ENCODE measurements around the gene CDH13. TPM values are rescaled to one million over a fixed set of nuclear protein-coding genes. Genes with fewer than 3 reads are reported as not detected.

The CDH13 gene
- total and polyA plus RNA-seq, 2 donors (not counting 3 experiments of a cell fraction or from before 2014, with no cell fraction given): 96.6 to 124 TPM

- Histone ChIP-seq H3K4me1 (ENCODE audit: control insufficient read depth, extremely low read depth, insufficient read depth, low read length) (peaks cover 46% of the 10 kb centered on the region), H3K4me2 (ENCODE audit: insufficient read depth, low read length) (peak overlapping the region; percentile 80), H3K9ac (replicated peaks; ENCODE audit: extremely low read depth, insufficient read depth, low read length) (peak overlapping the region; percentile 85), H3K9me3 (replicated peaks; ENCODE audit: control insufficient read depth, insufficient read depth, low read length) (no peaks in the 10 kb centered on the region), H3K9me1 (replicated peaks; ENCODE audit: control insufficient read depth, extremely low read depth, insufficient read depth, low read length) (no peaks in the 10 kb centered on the region), H2AFZ (ENCODE audit: low read depth, low read length) (peak overlapping the region; percentile 45), H3K79me2 (ENCODE audit: control insufficient read depth, insufficient read depth, low read length) (no peaks in the 10 kb centered on the region), H4K20me1 (replicated peaks; ENCODE audit: control insufficient read depth, extremely low read depth, insufficient read depth, low read length) (no peaks in the 10 kb centered on the region), H3K36me3 (ENCODE audit: control insufficient read depth in 2 of 2, extremely low read depth in 1 of 2, insufficient read depth in 2 of 2, low read length in 2 of 2) (no peaks in the 10 kb centered on the region), H3K4me3 (replicated peaks in 1 of 3; ENCODE audit: insufficient read depth in 1 of 3, low read depth in 1 of 3, low read length in 3 of 3) (no peak overlapping the region), H3K27ac (ENCODE audit: insufficient read depth, low read depth, low read length) (peak overlapping the region; percentile 76), H3K27me3 (ENCODE audit: control insufficient read depth in 2 of 2, insufficient read depth in 2 of 2, low read length in 2 of 2) (no peaks in the 10 kb centered on the region)
- CTCF ChIA-PET: interaction anchor here (0.8 to 3.5 kb wide), 16 partner anchors 14 to 414 kb away, joined by 3 to 19 read pairs (median 5); no protein-coding TSS in a partner anchor
- TF ChIP-seq FOS (IDR thresholded peaks at IDR 0.05; ENCODE audit: borderline replicate concordance, insufficient read depth, low read length): peak; percentile 93
- peak; percentile 21 for TF ChIP-seq GATA2 (IDR thresholded peaks at IDR 0.05; ENCODE audit: insufficient read depth, insufficient read length, low read depth, low read length)
- no peak for TF ChIP-seq MYC (IDR thresholded peaks at IDR 0.05; ENCODE audit: low read depth, low read length)
- no peak for TF ChIP-seq MAX (IDR thresholded peaks at IDR 0.05; ENCODE audit: insufficient read depth, insufficient read length)
- TF ChIP-seq CTCF (IDR thresholded peaks at IDR 0.05; ENCODE audit: extremely low read depth in 1 of 2, insufficient read depth in 1 of 2, low read depth in 1 of 2, low read length in 2 of 2): no peak
- TF ChIP-seq POLR2AphosphoS5 (IDR thresholded peaks at IDR 0.05; ENCODE audit: insufficient read depth, low read depth, low read length): no peak
- TF ChIP-seq EZH2 (IDR thresholded peaks at IDR 0.05; ENCODE audit: borderline replicate concordance, low read depth, low read length, severe bottlenecking): no peak
- TF ChIP-seq JUN (IDR thresholded peaks at IDR 0.05; ENCODE audit: borderline replicate concordance, insufficient read depth, insufficient read length, low read depth): peak; percentile 94
- no peak for TF ChIP-seq POLR2A (IDR thresholded peaks at IDR 0.05; ENCODE audit: low read depth, low read length)
- intact Hi-C loops (cut with micrococcal nuclease) (loop anchor here (1.0 to 2.0 kb wide), 7 partner anchors 45 to 645 kb away; no protein-coding TSS in a partner anchor), dilution Hi-C loops (cut with MboI; ENCODE audit: extremely low pct_ligation_motif_present, low sequenced_read_pairs) (no loop called here)
- BruUV-seq (replicated peaks): TSS peak; percentile 59
- FAIRE-seq (peak; percentile 91), DNase-seq (ENCODE audit: low read depth, low spot score) (peak; percentile 96)
- POLR2A ChIA-PET: interaction anchor here (0.9 kb wide), 1 partner anchor 44 kb away, joined by 3 read pairs; no protein-coding TSS in a partner anchor
Observed at GRCh38 chr16:82699711-82700495, 73.1 kb downstream of the CDH13 start.

Measured in endothelial cell of umbilical vein (primary cell).